HG02884 (cell line): Measurements from ENCODE around the gene ESYT1.

ENCODE experiments used
- ATAC-seq: cut with Tn5 transposase; IDR thresholded peaks from one replicate; pipeline ENCODE4 v1.9.1; 2021; ENCODE audit warnings: mild to moderate bottlenecking, moderate library complexity; ENCODE audit not compliant: unreplicated experiment

The ESYT1 gene

DNA sequence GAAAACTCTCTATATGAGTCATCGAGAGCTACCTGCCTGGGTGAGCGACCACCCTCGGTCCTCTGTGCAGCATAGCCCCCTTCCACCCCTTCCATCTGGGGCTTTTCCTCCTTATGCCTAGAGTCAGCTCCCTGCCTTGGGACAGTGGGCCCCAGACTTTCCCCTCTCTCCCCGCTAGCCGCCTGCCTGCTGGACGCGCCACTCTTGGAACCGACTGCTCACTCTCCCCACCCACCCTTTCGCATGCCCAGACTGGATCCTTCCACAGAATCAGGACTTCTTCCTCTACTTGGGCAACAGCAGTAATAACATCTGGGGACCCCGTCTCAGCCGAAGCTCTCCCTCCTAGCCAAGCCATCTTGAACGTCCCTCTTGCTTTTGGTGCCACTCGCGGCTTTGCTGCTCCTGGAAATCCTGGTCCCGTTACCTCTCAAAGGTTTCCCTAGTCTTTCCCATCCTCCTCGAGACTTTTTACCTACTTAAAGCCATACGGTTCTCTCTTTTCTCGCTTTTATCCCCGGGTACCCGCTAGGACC, 671 bp downstream of the ESYT1 start:
- no peak for ATAC-seq

DNA sequence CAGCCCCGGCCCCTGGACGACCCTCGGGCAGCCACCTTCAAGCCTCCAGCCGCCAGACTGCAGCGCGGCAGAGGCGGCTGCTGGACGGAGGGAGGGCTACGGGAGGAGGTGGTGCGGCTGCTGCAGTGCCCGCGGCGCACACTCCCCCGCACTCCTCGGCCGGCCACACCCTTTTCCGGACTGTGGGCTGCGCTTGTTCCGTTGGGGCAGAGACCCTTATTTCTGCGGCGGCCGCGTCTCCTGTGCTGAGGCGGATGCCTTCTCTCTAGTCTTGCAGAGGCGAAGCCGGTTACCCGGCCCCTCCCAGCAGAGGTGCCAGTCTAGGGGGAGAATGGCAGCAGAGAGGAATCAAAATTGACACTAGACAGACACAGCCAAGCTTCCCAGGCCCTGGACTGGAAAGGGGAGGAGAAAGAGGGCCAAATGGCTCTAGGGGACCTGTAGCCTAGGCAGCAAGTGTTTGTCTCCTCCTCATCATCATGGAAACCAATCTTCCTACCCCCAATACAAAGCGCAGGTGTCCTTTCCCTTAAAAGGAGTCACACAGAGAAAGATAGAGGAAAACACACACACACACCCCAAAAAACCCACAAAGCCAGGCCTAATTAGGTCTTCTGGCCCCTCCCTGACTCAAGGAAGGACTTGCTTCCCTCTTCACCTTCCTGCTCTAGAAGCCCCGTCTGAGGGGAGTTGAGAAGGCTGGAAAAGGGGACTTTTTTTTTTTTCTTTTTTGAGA, 1.3 kb downstream of the ESYT1 start:
- no peak for ATAC-seq

DNA sequence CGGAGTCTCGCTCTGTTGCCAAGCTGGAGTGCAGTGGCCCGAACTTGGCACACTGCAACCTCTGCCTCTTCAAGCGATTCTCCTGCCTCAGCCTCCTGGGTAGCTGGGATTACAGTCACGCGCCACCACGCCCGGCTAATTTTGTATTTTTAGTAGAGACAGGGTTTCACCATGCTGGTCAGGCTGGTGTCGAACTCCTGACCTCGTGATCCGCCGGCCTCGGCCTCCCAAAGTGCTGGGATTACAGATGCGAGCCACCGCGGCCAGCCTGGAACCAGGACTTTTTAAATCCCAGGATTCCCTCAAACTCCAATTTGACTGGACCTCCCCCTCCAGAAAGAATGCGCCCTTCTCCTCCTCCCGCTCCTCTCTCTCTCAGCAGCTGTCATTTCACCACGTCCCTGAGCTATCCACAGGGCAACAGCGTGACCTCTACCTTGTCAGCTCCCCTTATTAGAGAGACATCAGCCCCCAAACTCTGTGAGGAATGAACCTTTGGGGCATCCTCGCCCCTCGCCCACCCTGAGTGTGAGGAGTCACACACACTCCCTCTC, 2.0 kb downstream of the ESYT1 start:
- no peak for ATAC-seq

DNA sequence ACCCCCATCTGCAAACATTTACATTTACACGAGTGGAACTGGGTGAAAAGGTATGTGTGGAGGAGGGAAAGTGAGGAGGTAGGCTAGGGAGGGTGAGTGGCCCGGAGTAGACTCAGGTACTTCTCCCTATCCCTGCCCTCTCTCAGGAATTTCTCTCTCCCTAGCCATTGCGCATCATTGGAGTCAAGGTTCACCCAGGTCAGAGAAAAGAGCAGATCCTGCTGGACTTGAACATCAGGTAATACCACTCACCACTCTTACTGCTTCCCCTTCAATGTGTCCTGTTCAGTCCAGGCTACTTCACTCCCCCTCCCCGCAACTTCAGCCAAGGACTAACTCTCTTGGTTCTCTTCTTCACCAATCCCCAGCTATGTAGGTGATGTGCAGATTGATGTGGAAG, 2.8 kb downstream of the ESYT1 start:
- no peak for ATAC-seq

DNA sequence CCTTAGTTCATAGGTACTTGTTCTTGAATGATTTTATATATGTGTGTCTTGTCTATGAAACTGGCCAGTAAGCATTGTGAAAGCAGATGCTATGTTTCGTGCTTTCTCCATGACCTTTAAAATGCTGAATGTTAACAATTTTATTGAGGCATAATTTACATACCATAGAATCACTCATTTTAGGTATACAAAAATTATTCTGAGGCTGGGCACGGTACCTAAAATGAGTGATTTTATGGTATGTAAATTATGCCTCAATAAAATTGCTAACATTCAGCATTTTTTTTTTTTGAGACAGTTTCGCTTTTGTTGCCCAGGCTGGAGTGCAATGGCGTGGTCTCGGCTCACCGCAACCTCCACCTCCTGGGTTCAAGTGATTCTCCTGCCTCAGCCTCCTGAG, 6.8 kb downstream of the ESYT1 start:
- ATAC-seq, result no peak

DNA sequence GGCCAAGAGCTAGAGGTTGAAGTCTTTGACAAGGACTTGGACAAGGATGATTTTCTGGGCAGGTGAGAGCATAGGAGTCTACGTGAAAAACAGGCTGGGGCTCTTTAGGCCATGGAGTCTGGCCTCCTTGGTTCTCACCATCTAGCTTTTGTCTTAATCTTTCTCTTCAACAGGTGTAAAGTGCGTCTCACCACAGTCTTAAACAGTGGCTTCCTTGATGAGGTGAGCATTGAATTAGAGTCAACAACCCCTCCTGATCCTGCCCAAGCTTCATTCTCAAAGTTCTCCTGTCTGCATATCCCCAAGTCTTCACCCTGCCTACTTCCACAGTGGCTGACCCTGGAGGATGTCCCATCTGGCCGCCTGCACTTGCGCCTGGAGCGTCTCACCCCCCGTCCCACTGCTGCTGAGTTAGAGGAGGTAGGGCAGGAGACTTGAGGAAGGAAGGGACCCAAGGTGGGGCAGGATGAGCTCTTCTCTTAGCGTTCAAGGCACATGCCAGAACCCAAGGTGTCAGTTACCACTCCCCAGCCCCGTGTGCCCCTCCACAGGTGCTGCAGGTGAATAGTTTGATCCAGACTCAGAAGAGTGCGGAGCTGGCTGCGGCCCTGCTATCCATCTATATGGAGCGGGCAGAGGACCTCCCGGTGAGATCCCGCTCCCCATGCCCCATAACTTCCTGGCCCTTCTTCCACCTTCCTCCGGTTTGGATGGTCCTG, 9.9 kb downstream of the ESYT1 start:
- ATAC-seq, result no peak

DNA sequence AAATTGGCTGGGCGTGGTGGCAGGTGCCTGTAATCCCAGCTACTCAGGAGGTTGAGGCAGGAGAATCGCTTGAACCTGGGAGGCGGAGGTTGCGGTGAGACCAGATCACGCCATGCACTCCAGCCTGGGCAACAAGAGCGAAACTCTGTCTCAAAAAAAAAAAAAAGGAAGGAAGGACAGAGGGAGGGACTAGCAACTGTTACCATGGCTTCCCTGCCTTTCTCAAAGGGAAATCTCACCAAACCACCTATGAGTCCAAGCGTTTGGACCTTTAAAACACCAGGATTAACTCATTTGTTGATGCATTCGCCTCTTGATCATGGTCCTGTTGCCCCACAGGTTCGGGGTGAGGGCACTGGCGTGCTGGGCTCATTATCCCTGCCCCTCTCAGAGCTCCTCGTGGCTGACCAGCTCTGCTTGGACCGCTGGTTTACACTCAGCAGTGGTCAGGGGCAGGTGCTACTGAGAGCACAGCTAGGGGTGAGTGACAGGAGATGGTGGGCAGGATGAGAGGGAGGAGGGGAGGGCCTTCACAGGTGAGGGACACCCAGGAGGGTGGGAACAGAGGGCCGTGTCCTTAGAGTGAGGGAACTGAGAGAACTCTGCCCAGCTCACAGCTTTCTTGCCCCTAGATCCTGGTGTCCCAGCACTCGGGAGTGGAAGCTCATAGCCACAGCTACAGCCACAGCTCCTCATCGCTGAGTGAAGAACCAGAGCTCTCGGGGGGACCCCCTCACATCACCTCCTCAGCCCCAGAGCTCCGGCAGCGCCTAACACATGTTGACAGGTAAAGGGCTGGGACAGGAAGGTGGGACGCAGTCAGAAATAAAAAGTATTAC, 14.1 kb downstream of the ESYT1 start:
- no peak for ATAC-seq

DNA sequence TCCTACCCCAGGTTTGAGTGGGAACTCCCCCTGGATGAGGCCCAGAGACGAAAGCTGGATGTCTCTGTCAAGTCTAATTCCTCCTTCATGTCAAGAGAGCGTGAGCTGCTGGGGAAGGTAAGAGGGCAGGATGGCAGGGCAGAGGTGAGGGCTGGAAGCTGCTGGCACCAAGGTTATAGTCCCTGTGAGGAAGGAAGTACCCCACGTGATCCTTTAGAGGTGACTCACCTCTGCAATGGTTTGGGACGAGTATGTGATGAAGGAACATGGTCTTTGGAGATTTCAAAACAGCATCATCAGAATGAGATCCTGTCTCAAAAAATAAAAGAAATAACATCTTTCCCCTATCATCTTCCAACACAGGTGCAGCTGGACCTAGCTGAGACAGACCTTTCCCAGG, 15.2 kb downstream of the ESYT1 start:
- ATAC-seq, result no peak

DNA sequence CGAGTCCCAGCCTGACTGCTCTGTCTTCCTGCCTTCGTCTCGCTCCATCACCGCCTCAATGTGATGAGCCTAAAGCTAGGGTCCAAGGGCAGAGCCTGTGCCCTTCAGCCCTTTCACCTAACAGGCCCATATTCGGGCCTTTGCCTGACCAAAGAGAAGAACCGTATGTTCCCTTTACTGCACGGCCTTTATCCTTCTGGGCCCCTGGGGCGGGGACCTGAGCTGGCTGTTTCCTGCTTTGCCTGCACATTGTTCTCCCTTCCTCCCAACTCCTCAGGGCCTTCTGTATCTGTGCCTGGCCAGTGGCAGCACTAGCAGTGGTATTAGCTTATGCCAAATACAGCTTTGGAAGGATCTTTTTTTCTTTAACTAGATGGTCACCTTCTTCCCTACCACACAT, 15.8 kb downstream of the ESYT1 start:
- no peak for ATAC-seq

DNA sequence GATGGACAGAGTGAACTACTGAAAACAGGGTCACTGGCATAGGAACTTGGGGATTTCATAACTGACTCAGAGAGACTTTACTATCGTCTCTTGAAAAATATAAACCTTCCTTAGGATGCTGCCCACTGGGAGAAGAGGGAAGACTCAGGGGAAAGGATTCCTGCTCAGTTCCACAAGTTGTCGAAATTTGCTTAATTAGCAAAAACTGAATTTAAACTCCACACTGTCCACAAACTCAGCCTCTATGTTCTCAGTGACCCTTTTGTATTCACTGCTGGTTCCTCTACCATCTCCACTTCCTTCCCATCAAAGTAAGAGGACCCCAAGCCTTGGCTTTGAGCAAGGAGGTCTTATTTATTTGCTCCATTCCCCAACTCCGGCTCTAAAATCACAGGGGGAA, 17.1 kb downstream of the ESYT1 start:
- no peak for ATAC-seq

DNA sequence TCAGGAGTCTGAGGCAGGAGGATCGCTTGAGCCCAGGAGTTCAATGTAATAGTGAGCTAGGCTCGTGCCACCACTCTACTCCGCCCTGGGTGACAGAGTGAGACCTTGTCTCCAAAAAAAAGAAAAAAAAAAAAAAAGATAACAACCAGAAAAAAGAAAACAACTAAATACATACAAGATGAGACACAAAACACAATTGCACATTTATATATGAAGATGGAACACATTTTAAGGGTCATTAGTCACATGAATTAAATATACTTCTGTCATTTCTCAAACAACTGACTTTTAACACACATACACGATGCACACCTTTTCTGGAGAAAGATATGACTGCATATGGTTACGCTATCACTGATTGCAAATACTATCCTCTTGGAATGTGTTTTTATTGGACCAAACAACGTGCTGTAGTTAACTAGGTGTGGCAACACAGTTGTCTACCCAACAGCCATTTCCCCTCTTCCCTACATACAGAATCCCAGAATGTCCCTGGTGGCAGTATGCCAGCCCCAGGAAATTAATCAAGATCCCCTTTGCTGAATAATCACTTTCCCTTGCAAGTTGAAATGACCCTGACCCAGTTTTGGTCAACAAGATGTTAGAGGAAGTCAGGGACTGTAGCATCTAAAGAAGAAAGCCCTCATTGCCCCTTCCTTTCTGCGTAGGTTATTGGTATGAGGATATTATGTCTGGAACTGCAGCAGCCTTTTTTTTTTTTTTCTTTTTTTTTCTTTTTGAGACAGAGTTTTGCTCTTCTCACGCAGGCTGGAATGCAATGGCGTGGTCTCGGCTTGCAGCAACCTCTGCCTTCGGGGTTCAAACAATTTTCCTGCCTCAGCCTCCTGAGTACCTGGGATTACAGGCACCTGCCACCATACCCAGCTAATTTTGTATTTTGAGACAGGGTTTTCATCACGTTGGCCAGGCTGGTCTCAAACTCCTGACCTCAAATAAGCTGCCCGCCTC, 18.7 kb downstream of the ESYT1 start:
- no peak for ATAC-seq

DNA sequence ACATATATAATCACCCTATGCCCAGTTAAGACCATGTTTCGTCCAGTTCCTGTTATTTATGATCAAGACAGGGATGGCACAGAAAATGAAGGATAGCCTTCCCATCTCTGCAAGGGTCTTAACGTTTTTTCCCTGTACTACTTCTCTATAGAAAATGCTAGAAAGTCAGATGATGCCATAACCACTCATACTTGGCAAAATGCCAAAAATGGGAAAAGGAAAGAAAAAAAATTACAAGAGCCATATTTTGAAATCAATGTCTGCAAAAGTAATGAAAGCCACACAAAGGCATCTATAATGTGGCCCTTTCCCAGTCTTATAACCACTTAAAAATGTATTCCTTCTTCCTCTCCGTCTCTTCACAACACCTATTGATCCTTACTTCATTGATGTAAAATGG, 22.5 kb downstream of the ESYT1 start:
- ATAC-seq, result no peak

DNA sequence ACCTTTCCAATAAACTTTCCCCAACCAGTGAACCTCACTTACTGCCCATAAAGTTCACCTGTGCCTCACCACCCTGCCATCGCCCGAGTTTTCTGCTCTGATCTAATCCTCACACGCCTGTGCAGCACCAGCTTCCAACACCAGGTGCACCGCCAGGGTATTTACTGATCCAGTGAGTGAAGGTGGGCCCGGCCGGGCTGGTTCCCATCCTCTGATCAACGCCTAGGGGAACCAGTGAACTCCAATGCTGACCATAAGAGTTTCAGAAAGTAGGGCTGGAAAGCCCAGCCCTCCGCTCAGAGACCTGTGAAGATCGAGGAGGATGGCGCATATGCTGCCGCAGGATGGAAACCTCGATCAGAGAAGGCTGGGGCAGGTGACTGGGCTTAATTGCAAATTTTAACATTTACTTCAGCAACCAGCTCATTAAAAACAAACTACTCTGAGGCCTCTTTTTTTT, 23.6 kb downstream of the ESYT1 start:
- peak; percentile 46 for ATAC-seq

DNA sequence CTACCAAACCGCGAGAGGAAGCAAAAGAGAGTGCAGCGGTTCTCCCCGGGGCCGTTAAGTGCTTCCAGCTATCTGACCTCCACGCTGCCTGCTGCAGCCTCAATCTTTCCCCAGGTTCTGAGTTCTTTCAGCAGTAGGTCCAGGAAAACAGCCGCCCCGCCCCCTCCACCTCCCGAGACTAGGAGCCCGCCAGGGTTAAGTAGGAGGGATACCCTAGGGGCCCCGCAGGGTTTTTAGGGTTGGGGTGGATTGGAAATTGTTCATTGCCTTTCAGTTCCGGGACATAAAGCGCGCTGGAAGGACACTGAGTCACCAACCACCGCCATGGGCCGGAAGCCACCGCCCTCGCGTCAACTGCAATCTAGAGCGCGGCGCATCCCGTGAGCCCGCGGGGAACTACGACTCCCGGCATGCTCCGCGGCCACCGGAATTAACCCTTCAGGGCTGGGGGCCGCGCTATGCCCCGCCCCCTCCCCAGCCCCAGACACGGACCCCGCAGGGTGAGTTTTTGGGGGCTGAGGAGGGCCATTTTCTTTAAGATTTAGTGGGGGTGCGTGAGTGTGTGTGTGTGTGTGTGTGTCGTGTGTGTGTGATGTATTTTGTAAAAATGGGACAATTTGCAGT, 24.2 kb downstream of the ESYT1 start, which contains the start of gene MYL6B:
Gene MYL6B (plus strand): TSS at position 456 of the 624 bp plus-strand sequence. CDS start 1,332 bp downstream, outside the sequence.
- ATAC-seq, result peak; percentile 83

DNA sequence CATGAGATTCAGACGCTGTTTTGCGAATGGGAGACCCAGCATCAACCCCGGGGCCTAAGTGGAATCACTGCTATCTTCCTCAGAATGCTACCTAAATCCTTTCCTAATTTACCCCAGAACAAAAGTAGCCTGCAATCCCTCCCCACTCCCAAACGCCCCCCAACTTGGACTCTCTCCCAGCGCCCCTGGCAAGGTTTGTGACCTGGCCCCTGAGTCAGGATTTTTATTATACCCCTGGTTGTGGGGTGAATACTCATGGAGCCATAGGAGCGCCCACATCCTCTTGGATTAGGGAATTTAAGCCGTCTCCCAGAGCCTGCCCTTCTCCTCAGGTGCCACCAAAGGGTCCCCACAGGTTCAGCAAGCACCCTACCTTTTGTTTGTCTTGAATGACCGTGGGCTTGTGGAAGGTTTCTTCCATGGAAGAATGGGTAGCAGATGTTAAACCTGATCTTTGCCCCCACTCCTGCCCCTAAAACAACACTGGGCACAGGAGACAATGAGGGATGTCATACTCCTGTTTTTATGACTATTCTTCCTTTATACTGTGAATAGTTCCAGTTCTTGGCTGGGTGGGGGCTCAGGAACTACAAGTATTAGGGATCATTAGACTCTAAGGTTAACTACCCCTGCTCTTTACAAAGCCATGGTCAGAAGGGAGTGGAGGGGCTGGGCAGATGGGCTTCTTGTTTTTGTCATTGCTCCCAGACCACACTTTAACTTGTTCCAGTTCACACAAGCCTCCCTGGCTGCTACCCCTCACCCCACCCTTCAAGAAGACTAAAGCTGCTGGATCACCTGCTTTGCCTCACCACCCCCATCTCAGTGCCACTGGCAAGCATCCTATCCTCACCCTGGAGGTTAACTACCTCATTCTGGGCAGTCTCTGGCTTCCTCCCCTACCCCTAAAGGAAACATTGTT, 24.9 kb downstream of the ESYT1 start:
- no peak for ATAC-seq

DNA sequence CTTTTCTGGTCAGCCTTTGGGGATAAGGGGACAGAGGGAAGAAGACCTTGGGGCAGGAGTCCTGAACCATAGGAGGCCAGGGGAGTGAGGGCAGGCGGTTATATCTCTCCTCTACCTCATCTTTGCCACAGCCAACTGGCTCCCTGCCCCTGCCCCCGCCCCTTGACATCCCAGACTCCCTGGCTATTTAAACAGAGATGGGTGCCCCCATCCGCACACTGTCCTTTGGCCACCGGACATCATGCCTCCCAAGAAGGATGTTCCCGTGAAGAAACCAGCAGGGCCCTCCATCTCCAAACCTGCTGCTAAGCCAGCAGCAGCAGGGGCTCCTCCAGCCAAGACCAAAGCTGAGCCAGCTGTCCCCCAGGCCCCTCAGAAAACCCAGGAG, 25.6 kb downstream of the ESYT1 start:
- ATAC-seq, result no peak

DNA sequence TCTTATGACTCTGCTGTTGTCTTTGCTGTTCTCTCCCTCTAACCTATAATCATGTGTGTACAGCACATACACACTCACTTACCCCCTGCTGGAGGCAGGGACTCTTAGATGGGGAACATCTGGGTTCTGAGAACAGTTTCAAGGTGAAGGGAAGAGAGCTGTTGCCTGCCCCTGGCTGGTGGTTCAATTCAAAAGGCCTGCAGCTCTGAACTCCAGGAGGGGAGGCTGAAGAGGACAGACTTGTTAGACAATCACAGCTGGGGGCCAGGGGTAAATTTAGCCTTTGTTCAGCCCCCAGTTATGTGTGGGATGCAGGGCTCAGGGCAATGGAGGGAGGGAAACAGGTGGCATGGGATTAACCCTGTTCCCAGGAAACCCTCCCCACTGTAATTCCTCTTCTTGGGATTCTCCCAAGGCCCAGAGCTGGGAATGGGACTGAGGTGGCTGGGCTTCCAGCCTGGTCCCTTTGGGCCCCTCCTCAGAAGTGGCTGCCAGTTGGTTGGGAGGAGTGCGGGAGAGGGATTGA, 26.2 kb downstream of the ESYT1 start:
- ATAC-seq, result no peak

DNA sequence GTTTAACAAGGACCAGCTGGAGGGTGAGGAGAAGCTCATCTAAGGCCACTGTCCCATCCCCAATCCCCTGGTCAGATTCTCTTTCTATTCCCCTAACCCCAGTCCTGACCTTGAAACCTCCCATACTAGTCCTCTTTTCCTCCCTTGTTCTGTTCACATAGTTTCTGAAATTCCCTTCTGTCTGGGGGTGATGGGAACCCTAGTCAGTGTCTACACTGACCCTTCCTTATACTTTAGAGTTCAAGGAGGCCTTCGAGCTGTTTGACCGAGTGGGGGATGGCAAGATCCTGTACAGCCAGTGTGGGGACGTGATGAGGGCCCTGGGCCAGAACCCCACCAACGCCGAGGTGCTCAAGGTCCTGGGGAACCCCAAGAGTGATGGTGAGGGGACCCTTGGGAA, 26.8 kb downstream of the ESYT1 start:
- no peak for ATAC-seq
